HEK293 (cell line): ENCODE measurements around the gene COMP.

Experiments
- CTCF ChIA-PET: fragments of 350-600 bp; formaldehyde crosslinking; extraction: SDS; loops from one replicate; lab custom pipeline; 2021; ENCODE audit warnings: antibody characterized with exemption; lab: Yijun Ruan, JAX
- POLR2A ChIA-PET: fragments of 300-600 bp; formaldehyde crosslinking; extraction: SDS; loops from one replicate; lab custom pipeline; 2020; ENCODE audit warnings: antibody characterized with exemption, inconsistent platforms; lab: Yijun Ruan, JAX
- H3K27ac ChIP-seq: fragments of 200-500 bp; sonication (Bioruptor generic); 2 replicates; pipeline ENCODE4 v1.5.1; 2014; ENCODE audit warnings: low read depth, low read length, control low read depth, inconsistent platforms; ENCODE audit errors: extremely low read depth
- H3K36me3 ChIP-seq, 2 experiments: fragments of 200-500 bp in 1 of 2; sonication (Bioruptor generic) in 1 of 2; 1 replicate in 1 of 2; 2 replicates in 1 of 2; pipeline ENCODE4 v1.5.1; 2014 to 2017; ENCODE audit warnings: inconsistent platforms in 2 of 2, low read length in 2 of 2; ENCODE audit not compliant: control insufficient read depth in 2 of 2, insufficient read depth in 1 of 2
- H3K4me1 ChIP-seq: fragments of 200-500 bp; sonication (Bioruptor generic); 2 replicates; pipeline ENCODE4 v1.5.1; 2014; ENCODE audit warnings: mild to moderate bottlenecking, low read length, inconsistent platforms; ENCODE audit not compliant: control insufficient read depth, insufficient read depth
- H3K4me3 ChIP-seq: 2 replicates; pipeline ENCODE4 v1.5.1; 2011; ENCODE audit warnings: low read depth, mild to moderate bottlenecking, control low read depth, low read length, moderate library complexity
- H3K9me3 ChIP-seq: fragments of 200-500 bp; sonication (Bioruptor generic); 2 replicates; pipeline ENCODE4 v1.5.1; 2014; ENCODE audit warnings: low read depth, low read length, inconsistent platforms; ENCODE audit not compliant: control insufficient read depth, insufficient read depth
- ELK4 ChIP-seq: IDR thresholded peaks from 2 replicates; pipeline ENCODE4 v1.6.1; 2011; ENCODE audit warnings: mild to moderate bottlenecking, low read depth, low read length, borderline replicate concordance
- GLIS1 ChIP-seq: fragments of 450-650 bp; formaldehyde crosslinking; IDR thresholded peaks from 2 replicates; pipeline ENCODE4 v1.5.1; 2016; ENCODE audit warnings: missing biosample characterization, missing genetic modification characterization
- MYNN ChIP-seq: fragments of 450-650 bp; formaldehyde crosslinking; IDR thresholded peaks from 2 replicates; pipeline ENCODE4 v1.5.1; 2016; ENCODE audit warnings: missing biosample characterization, missing genetic modification characterization, borderline replicate concordance
- SETDB1 ChIP-seq: IDR thresholded peaks from one replicate; pipeline ENCODE4 v1.6.1; 2017; ENCODE audit warnings: mild to moderate bottlenecking, low read length, moderate library complexity, mixed read lengths; ENCODE audit not compliant: insufficient read length
- SP2 ChIP-seq: fragments of 450-650 bp; formaldehyde crosslinking; IDR thresholded peaks from 2 replicates; pipeline ENCODE4 v1.5.1; 2016; ENCODE audit warnings: missing biosample characterization, missing genetic modification characterization
- ZBTB1 ChIP-seq: fragments of 450-650 bp; formaldehyde crosslinking; IDR thresholded peaks from 2 replicates; pipeline ENCODE4 v1.5.1; 2016; ENCODE audit warnings: missing biosample characterization, missing genetic modification characterization
- ZBTB20 ChIP-seq: fragments of 450-650 bp; formaldehyde crosslinking; IDR thresholded peaks from 2 replicates; pipeline ENCODE4 v1.5.1; 2016; ENCODE audit warnings: missing biosample characterization, missing genetic modification characterization
- ZBTB6 ChIP-seq: fragments of 450-650 bp; formaldehyde crosslinking; IDR thresholded peaks from 2 replicates; pipeline ENCODE4 v1.5.1; 2017; ENCODE audit warnings: missing biosample characterization, missing genetic modification characterization
- ZBTB8A ChIP-seq: fragments of 450-650 bp; formaldehyde crosslinking; IDR thresholded peaks from 2 replicates; pipeline ENCODE4 v1.5.1; 2016; ENCODE audit warnings: missing biosample characterization, missing genetic modification characterization
- ZFP3 ChIP-seq: fragments of 450-650 bp; formaldehyde crosslinking; IDR thresholded peaks from 2 replicates; pipeline ENCODE4 v1.5.1; 2016; ENCODE audit warnings: low read depth, missing biosample characterization, missing genetic modification characterization
- ZIC2 ChIP-seq: fragments of 450-650 bp; formaldehyde crosslinking; IDR thresholded peaks from 2 replicates; pipeline ENCODE4 v1.5.1; 2016; ENCODE audit warnings: missing biosample characterization, missing genetic modification characterization
- ZNF146 ChIP-seq: fragments of 450-650 bp; formaldehyde crosslinking; IDR thresholded peaks from 2 replicates; pipeline ENCODE4 v1.5.1; 2016; ENCODE audit warnings: missing biosample characterization, missing genetic modification characterization
- ZNF184 ChIP-seq: fragments of 450-650 bp; IDR thresholded peaks from 2 replicates; pipeline ENCODE4 v1.5.1; 2018; ENCODE audit warnings: missing biosample characterization, mild to moderate bottlenecking, missing genetic modification characterization
- ZNF202 ChIP-seq: fragments of 450-650 bp; formaldehyde crosslinking; IDR thresholded peaks from 2 replicates; pipeline ENCODE4 v1.5.1; 2016; ENCODE audit warnings: missing biosample characterization, missing genetic modification characterization, borderline replicate concordance
- ZNF274 ChIP-seq, 2 experiments: fragments of 200-500 bp in 1 of 2; fragments of 450-650 bp in 1 of 2; sonication (Bioruptor generic) in 1 of 2; formaldehyde crosslinking in 1 of 2; IDR thresholded peaks; 2 replicates each; pipeline versions ENCODE4 v1.5.1 to v1.6.1; 2014 to 2016; ENCODE audit warnings: borderline replicate concordance in 1 of 2, inconsistent platforms in 1 of 2, low read length in 1 of 2, missing biosample characterization in 1 of 2, missing genetic modification characterization in 1 of 2
- ZNF473 ChIP-seq: fragments of 450-650 bp; formaldehyde crosslinking; IDR thresholded peaks from 2 replicates; pipeline ENCODE4 v1.5.1; 2017; ENCODE audit warnings: missing biosample characterization, missing genetic modification characterization
- ZNF544 ChIP-seq: fragments of 450-650 bp; formaldehyde crosslinking; IDR thresholded peaks from 2 replicates; pipeline ENCODE4 v1.5.0; 2017; ENCODE audit warnings: missing biosample characterization, missing genetic modification characterization
- ZNF585B ChIP-seq: fragments of 450-650 bp; formaldehyde crosslinking; IDR thresholded peaks from 2 replicates; pipeline ENCODE4 v1.5.1; 2016; ENCODE audit warnings: missing biosample characterization, missing genetic modification characterization
- ZNF596 ChIP-seq: fragments of 450-650 bp; IDR thresholded peaks from 2 replicates; pipeline ENCODE4 v1.5.0; 2018; ENCODE audit warnings: missing biosample characterization, mild to moderate bottlenecking, missing genetic modification characterization, moderate library complexity
- ZNF664 ChIP-seq: fragments of 450-650 bp; formaldehyde crosslinking; IDR thresholded peaks from 2 replicates; pipeline ENCODE4 v1.5.1; 2016; ENCODE audit warnings: missing biosample characterization, missing genetic modification characterization
- ZSCAN23 ChIP-seq: fragments of 450-650 bp; formaldehyde crosslinking; IDR thresholded peaks from 2 replicates; pipeline ENCODE4 v1.5.1; 2016; ENCODE audit warnings: missing biosample characterization, missing genetic modification characterization
- TF ChIP-seq, protein P1 (sequence below): fragments of 450-650 bp; formaldehyde crosslinking; IDR thresholded peaks from 2 replicates; pipeline ENCODE4 v1.5.1; 2016; ENCODE audit warnings: missing biosample characterization, missing genetic modification characterization

COMP gene

GRCh38 chr19:18790566-18791314, at the start of gene COMP:
Gene COMP, minus strand, starts transcription at chr19:18791305. Its CDS starts 36 bp downstream, at chr19:18791269.
- H3K4me1 ChIP-seq, result no peaks in the 10 kb centered on the region
- TF ChIP-seq ZNF274 (IDR thresholded peaks at IDR 0.05; ENCODE audit: low read length) (no peak), ZNF274 (tag by site-specific recombination; IDR thresholded peaks at IDR 0.05; ENCODE audit: borderline replicate concordance) (no peak), ELK4 (no peak), ZNF664 (tag by site-specific recombination) (no peak), ZFP3 (no peak), ZBTB6 (tag by site-specific recombination) (no peak), SP2 (tag by site-specific recombination) (no peak), ZNF184 (tag by site-specific recombination) (no peak), ZNF596 (tag by site-specific recombination) (no peak)
- TF ChIP-seq, all 188 proteins: peak for 0
- Histone ChIP-seq H3K9me3 (no peaks in the 10 kb centered on the region), H3K27ac (no peak within 1 kb of the TSS), H3K36me3 (no peaks in the 10 kb centered on the region), H3K4me3 (peak within 1 kb of the TSS; percentile 25)
- ChIA-PET POLR2A (no interaction called here), CTCF (interaction anchor here (1.2 kb wide), 1 partner anchor 56 kb away, joined by 4 read pairs; no protein-coding TSS in a partner anchor)

DNA sequence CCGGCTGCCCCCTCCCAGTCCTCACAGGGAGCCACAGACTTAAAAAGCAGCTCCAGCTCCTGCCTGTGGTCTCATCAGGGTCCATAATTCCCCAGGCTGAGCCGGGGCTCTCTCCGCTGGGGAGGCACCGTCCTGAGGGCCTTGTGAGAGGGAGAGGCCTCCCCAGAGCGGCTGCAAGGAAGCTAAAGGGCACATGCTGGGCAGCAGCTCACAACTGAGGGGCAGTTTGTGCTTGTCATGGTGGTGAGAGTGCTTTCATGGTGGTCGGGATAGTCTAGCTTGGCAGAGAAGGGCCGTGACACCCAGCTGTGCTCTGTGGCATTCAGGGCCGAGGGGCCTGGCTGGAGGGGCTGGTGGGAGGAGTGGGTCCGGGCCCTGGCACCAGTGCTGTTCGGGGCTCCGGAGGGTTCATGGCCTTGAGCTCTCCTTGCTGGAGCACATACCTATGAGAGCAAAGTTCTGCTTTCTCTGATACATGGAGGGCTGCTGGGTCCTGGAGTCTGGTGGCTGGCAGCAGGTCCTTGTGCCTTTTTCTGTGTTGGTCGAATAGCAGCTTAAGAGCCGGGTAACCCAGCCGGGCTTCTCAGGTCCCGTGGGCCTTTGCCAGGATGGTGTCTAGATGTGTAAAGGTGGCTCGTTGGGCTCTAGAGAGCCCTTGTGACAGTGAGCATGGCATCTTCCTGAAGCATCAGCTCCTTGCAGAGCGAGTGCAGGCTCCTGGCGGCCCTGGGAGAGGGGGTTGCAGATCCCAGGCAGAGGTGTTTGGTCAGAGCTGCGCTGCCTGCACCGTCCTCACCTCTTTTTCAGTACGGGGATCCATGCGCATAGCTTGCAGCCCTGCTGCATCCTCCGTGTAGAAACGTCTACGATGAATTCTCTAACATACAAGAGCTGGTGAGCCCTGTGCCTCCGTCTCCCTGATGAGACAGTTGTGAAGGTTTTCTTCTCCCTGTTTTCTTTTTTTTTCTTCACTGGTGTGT, 49.5 kb upstream of the COMP start:
- Histone ChIP-seq H3K4me3 (no peak overlapping the region), H3K9me3 (no peaks in the 10 kb centered on the region), H3K27ac (no peak overlapping the region), H3K36me3 (peaks cover 4 to 54% of the 10 kb centered on the region in 2 experiments; a peak in 2 of 3 replicates), H3K4me1 (peaks cover 16% of the 10 kb centered on the region)
- TF ChIP-seq ZIC2, result peak; percentile 28; the same call in 1 of the 2 replicates
- no peak for TF ChIP-seq ZNF146
- ChIA-PET CTCF (interaction anchor here (0.6 to 2.4 kb wide), 4 partner anchors 26 to 390 kb away, joined by 3 to 8 read pairs (median 4); no protein-coding TSS in a partner anchor), POLR2A (interaction anchor here (0.6 to 4.9 kb wide), 3 partner anchors 9 to 97 kb away, joined by 3 to 23 read pairs (median 4); partner anchors contain the start of gene UPF1)

- Histone ChIP-seq H3K9me3 (no peaks in the 10 kb centered on the region), H3K36me3 (peaks cover 7 to 54% of the 10 kb centered on the region in 2 experiments; a peak in 2 of 3 replicates), H3K4me3 (no peak overlapping the region), H3K27ac (no peak overlapping the region), H3K4me1 (peaks cover 16% of the 10 kb centered on the region)
- ChIA-PET POLR2A (interaction anchor here (4.9 kb wide), 1 partner anchor 8 kb away, joined by 23 read pairs; the partner anchor contains the start of gene UPF1), CTCF (interaction anchor here (2.4 kb wide), 1 partner anchor 27 kb away, joined by 8 read pairs; no protein-coding TSS in a partner anchor)
- no peak for TF ChIP-seq ZBTB8A (tag by site-specific recombination)
- TF ChIP-seq ZBTB20 (tag by site-specific recombination), result 0 out of 2 replicates have a peak, but pooled peaks have one; percentile 28
- TF ChIP-seq, protein P1, sequence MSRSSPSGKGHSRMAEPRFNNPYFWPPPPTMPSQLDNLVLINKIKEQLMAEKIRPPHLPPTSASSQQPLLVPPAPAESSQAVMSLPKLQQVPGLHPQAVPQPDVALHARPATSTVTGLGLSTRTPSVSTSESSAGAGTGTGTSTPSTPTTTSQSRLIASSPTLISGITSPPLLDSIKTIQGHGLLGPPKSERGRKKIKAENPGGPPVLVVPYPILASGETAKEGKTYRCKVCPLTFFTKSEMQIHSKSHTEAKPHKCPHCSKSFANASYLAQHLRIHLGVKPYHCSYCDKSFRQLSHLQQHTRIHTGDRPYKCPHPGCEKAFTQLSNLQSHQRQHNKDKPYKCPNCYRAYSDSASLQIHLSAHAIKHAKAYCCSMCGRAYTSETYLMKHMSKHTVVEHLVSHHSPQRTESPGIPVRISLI (tag by site-specific recombination), result no peak
- no peak for TF ChIP-seq ZNF202 (tag by site-specific recombination)
- TF ChIP-seq ZBTB1 (tag by site-specific recombination), result no peak
- no peak for TF ChIP-seq ZSCAN23 (tag by site-specific recombination)
- TF ChIP-seq SETDB1, result no peak
- TF ChIP-seq ZNF473, result no peak
- TF ChIP-seq MYNN (tag by site-specific recombination), result no peak
- TF ChIP-seq ZNF585B (tag by site-specific recombination), result no peak
- 0 out of 2 replicates have a peak, but pooled peaks have one; percentile 4 for TF ChIP-seq GLIS1
- no peak for TF ChIP-seq ZNF544 (tag by site-specific recombination)
Observed at GRCh38 chr19:18839465-18840287, 48.6 kb upstream of the COMP start.
